DOHH2 (cell line): Measurements from ENCODE around the gene PTGES3.
"Not testable (repeated sequence)": the region's sequence is repeated elsewhere in the genome, so short reads cannot be mapped to it uniquely, and the experiment has no call there.

ENCODE experiments used
- H3F3A ChIP-seq: fragments of 200-600 bp; sonication (generic), shearing (Covaris generic); 2 replicates; pipeline ENCODE4 v1.6.0; 2016; ENCODE audit warnings: antibody characterized with exemption, mild to moderate bottlenecking; ENCODE audit not compliant: control insufficient read depth, insufficient read depth
- H3K27ac ChIP-seq: fragments of 200-600 bp; sonication (generic); 2 replicates; pipeline ENCODE4 v1.5.1; 2014; ENCODE audit warnings: low read depth, mild to moderate bottlenecking, low read length, moderate library complexity
- H3K27me3 ChIP-seq: fragments of 200-600 bp; sonication (generic); 2 replicates; pipeline ENCODE4 v1.6.1; 2014; ENCODE audit warnings: mild to moderate bottlenecking, low read length, mixed read lengths; ENCODE audit not compliant: control insufficient read depth
- H3K36me3 ChIP-seq: fragments of 200-600 bp; sonication (generic); 2 replicates; pipeline ENCODE4 v1.6.1; 2014; ENCODE audit warnings: mild to moderate bottlenecking, low read length, moderate library complexity, mixed read lengths; ENCODE audit not compliant: control insufficient read depth
- H3K4me1 ChIP-seq: fragments of 200-600 bp; sonication (generic); 2 replicates; pipeline ENCODE4 v1.6.1; 2014; ENCODE audit warnings: mild to moderate bottlenecking, low read length, mixed read lengths; ENCODE audit not compliant: control insufficient read depth
- H3K4me2 ChIP-seq: fragments of 200-600 bp; sonication (generic); 2 replicates; pipeline ENCODE4 v1.6.0; 2014; ENCODE audit warnings: mild to moderate bottlenecking, low read length, moderate library complexity
- H3K4me3 ChIP-seq: fragments of 200-600 bp; sonication (generic); 2 replicates; pipeline ENCODE4 v1.5.1; 2014; ENCODE audit warnings: mild to moderate bottlenecking, low read length, mixed read lengths
- H3K79me2 ChIP-seq: fragments of 200-600 bp; sonication (generic); 2 replicates; pipeline ENCODE4 v1.6.1; 2014; ENCODE audit warnings: mild to moderate bottlenecking, low read length, mixed read lengths; ENCODE audit not compliant: control insufficient read depth
- H3K9me2 ChIP-seq: fragments of 200-600 bp; sonication (generic); replicated peaks from 2 replicates; pipeline ENCODE4 v1.6.1; 2014; ENCODE audit warnings: mild to moderate bottlenecking, low read length, mixed read lengths; ENCODE audit not compliant: control insufficient read depth
- H3K9me3 ChIP-seq: fragments of 200-600 bp; sonication (generic); 2 replicates; pipeline ENCODE4 v1.6.1; 2014; ENCODE audit warnings: antibody characterized with exemption, low read length, mixed read lengths; ENCODE audit not compliant: control insufficient read depth, insufficient read depth
- H4K20me1 ChIP-seq: fragments of 200-600 bp; sonication (generic); 2 replicates; pipeline ENCODE4 v1.6.0; 2014; ENCODE audit warnings: low read depth, mild to moderate bottlenecking, antibody characterized with exemption, low read length, moderate library complexity; ENCODE audit not compliant: control insufficient read depth, insufficient read depth
- CTCF ChIP-seq: fragments of 200-600 bp; sonication (generic); IDR thresholded peaks from one replicate; pipeline ENCODE4 v1.5.1; 2014; ENCODE audit warnings: antibody characterized with exemption, mild to moderate bottlenecking, low read depth, low read length; ENCODE audit not compliant: poor library complexity, severe bottlenecking
- EZH2phosphoT487 ChIP-seq: fragments of 200-600 bp; sonication (generic); IDR thresholded peaks from 2 replicates; pipeline ENCODE4 v1.6.1; 2017; ENCODE audit warnings: borderline replicate concordance, mild to moderate bottlenecking, antibody characterized with exemption, low read length, moderate library complexity, mixed read lengths

PTGES3 gene

GRCh38 chr12:56709759-56710376, 21.8 kb upstream of the PTGES3 start:
- Histone ChIP-seq H3K4me1 (peaks cover 26% of the 10 kb centered on the region), H3F3A (peaks cover 51% of the 10 kb centered on the region), H3K27ac (no peak overlapping the region), H3K4me3 (no peak overlapping the region), H3K79me2 (peaks cover 5% of the 10 kb centered on the region), H3K9me3 (no peaks in the 10 kb centered on the region), H3K9me2 (no peaks in the 10 kb centered on the region), H4K20me1 (peaks cover 10% of the 10 kb centered on the region), H3K36me3 (peaks cover 38% of the 10 kb centered on the region), H3K27me3 (no peaks in the 10 kb centered on the region), H3K4me2 (no peak overlapping the region)
- TF ChIP-seq CTCF (no peak), EZH2phosphoT487 (no peak)

GRCh38 chr12:56704522-56704921, 16.4 kb upstream of the PTGES3 start:
- not testable (repeated sequence) for H3F3A ChIP-seq, H3K9me2 ChIP-seq, H4K20me1 ChIP-seq, H3K4me3 ChIP-seq, H3K9me3 ChIP-seq, H3K27me3 ChIP-seq, H3K27ac ChIP-seq, H3K36me3 ChIP-seq, H3K79me2 ChIP-seq, H3K4me2 ChIP-seq
- H3K4me1 ChIP-seq: peaks cover 21% of the 10 kb centered on the region

GRCh38 chr12:56699020-56699661, 11.1 kb upstream of the PTGES3 start:
- Histone ChIP-seq H3K27me3 (no peaks in the 10 kb centered on the region), H3K9me2 (no peaks in the 10 kb centered on the region), H3K36me3 (no peaks in the 10 kb centered on the region), H3K9me3 (no peaks in the 10 kb centered on the region), H3F3A (0 out of 2 replicates have a peak, but pooled peaks cover 2% of the 10 kb centered on the region), H3K4me2 (no peak overlapping the region), H4K20me1 (no peaks in the 10 kb centered on the region), H3K4me1 (peaks cover 13% of the 10 kb centered on the region), H3K4me3 (no peak overlapping the region), H3K79me2 (no peaks in the 10 kb centered on the region), H3K27ac (no peak overlapping the region)
- TF ChIP-seq CTCF (no peak), EZH2phosphoT487 (no peak)

- H3K36me3 ChIP-seq: no peaks in the 10 kb centered on the region
- no peaks in the 10 kb centered on the region; the same call in 1 of the 2 replicates for H3F3A ChIP-seq
- no peak overlapping the region for H3K4me2 ChIP-seq
- H3K27me3 ChIP-seq: no peaks in the 10 kb centered on the region
- peaks cover 6% of the 10 kb centered on the region for H3K4me1 ChIP-seq
- H3K79me2 ChIP-seq: no peaks in the 10 kb centered on the region
- no peak overlapping the region for H3K4me3 ChIP-seq
- H4K20me1 ChIP-seq: no peaks in the 10 kb centered on the region
- H3K9me2 ChIP-seq: no peaks in the 10 kb centered on the region
- no peak overlapping the region for H3K27ac ChIP-seq
- no peak for TF ChIP-seq EZH2phosphoT487
- no peak for TF ChIP-seq CTCF
- no peaks in the 10 kb centered on the region for H3K9me3 ChIP-seq
These were observed 7.4 kb upstream of the PTGES3 start for GRCh38 chr12:56695327-56696101.
